Measurements from ENCODE around the gene CUL9.

Gene CUL9

GRCh38 chr6:43172104-43173007 lies 9.6 kb upstream of the CUL9 start:
- peak in 2 of 3 donors; percentile 12 to 16 for DNase-seq (ENCODE audit: low read depth in 3 of 3, low spot score in 1 of 3)

DNA sequence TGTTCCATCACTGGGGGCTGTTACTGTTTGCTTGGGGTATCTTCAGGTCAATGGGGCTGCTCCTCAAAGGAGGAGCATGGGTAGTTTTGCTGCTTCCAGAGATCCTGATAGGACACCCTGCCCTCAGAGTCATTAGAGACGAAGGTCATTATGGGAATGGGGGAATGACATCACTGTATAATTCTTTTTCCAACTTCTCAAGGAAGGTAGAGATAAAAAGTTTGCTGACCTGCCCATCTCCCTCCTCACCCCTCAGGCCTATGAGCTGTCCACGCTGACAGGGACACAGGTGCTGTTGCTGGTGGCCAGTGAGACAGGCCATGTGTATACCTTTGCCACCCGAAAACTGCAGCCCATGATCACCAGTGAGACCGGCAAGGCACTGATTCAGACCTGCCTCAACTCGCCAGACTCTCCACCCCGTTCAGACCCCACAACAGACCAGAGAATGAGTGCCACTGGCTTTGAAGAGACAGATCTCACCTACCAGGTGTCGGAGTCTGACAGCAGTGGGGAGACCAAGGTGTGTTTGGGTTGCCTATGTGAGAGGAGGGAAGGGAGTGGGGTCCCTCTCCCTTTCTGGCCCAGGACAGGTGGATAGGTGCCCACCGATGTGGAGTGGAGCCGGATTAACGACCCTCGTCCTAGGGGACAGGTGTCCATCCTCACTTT lies 8.3 kb upstream of the CUL9 start:
- no peak for DNase-seq (ENCODE audit: low read depth in 3 of 3, low spot score in 1 of 3)

GRCh38 chr6:43174263-43175112 lies 7.5 kb upstream of the CUL9 start:
- DNase-seq (ENCODE audit: low read depth in 3 of 3, low spot score in 1 of 3): peak; percentile 71 to 87 (median 83)

DNA sequence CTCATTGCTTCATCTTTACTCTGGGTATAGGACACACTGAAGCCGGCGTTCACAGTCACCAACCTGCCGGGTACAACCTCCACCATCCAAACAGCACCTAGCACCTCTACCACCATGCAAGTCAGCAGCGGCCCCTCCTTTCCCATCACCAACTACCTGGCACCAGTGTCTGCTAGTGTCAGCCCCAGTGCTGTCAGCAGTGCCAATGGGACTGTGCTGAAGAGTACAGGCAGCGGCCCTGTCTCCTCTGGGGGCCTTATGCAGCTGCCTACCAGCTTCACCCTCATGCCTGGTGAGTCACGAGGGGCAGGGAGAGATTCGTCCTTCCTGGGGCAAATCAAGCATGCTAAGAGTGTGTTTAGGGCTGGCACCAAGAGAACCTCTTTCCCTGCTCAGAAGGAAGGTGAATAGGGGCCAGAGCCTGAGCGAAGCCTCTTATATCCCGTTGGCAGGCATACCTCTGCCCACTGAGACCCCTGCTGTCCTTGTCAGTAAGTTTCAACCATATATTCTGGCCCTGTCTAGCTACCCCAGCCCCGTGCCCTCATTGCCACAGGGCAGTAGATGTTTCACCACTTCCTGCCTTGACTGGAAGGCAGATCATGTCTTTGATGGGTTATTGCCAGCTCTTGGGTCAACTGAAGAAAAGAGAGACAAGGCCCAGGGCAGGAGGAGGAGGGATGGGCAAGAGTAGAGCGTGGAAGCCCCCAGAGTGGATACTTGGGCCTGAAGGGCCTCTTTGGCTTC lies 6.1 kb upstream of the CUL9 start:
- no peak for DNase-seq (ENCODE audit: low read depth in 3 of 3, low spot score in 1 of 3)

GRCh38 chr6:43176423-43176786 lies 5.6 kb upstream of the CUL9 start:
- DNase-seq (ENCODE audit: low read depth in 3 of 3, low spot score in 1 of 3): no peak

DNA sequence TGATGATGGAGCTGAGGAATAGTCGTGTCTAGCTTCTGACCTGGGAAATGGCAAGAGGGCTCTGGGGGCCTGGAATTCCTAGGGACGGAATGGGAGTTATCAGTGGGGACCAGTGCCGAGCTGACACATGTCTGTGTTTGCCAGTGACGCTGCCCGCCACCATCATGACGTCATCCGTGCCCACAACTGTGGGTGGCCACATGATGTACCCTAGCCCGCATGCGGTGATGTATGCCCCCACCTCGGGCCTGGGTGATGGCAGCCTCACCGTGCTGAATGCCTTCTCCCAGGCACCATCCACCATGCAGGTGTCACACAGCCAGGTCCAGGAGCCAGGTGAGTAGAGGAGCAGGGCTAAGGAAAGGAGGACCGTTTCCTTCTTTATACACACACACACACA lies 3.8 kb upstream of the CUL9 start:
- no peak for DNase-seq (ENCODE audit: low read depth in 3 of 3, low spot score in 1 of 3)

GRCh38 chr6:43178951-43179830 lies 2.8 kb upstream of the CUL9 start:
- DNase-seq (ENCODE audit: low read depth in 3 of 3, low spot score in 1 of 3): no peak

DNA sequence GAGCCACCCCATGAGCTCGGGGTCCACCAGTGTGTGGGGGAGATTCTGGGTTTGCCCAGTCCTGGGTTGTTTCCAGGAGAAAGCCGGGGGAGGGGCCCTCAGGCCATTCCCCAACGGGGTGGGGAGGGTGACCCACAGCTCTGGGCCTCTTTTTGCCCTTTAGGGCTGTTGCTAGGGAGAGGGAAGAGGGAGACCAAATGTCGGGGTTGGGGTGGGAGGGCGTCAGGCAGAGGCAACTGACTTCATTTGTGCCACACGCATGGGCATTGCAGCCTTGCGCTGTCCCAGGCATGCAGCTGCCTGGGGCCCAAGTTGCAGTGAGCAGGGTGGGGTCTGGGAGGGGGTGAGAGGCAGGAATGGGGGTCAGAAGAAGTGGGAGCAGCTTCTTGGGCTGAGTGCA lies 1.9 kb upstream of the CUL9 start:
- DNase-seq (ENCODE audit: low read depth in 3 of 3, low spot score in 1 of 3): no peak

- no peak for DNase-seq (ENCODE audit: low read depth in 3 of 3, low spot score in 1 of 3)
Measured at GRCh38 chr6:43180985-43181384, 1.0 kb upstream of the CUL9 start.

DNA sequence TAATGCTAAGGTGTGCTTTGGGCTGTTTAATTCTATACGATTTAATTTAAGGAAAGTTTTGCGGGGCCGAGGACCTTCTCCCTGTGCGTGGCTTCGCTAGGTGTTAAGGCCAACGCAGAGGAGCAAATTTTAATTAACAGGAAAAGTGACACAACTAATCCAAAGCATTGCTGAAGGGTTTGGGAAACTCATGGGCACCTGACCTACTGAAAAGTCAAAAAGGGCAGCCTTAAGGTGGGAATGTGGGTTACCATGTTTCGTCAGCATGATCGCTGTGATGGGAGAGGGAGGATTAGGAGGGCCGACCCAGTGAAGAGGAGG lies 415 bp upstream of the CUL9 start:
- DNase-seq (ENCODE audit: low read depth in 3 of 3, low spot score in 1 of 3): no peak

DNA sequence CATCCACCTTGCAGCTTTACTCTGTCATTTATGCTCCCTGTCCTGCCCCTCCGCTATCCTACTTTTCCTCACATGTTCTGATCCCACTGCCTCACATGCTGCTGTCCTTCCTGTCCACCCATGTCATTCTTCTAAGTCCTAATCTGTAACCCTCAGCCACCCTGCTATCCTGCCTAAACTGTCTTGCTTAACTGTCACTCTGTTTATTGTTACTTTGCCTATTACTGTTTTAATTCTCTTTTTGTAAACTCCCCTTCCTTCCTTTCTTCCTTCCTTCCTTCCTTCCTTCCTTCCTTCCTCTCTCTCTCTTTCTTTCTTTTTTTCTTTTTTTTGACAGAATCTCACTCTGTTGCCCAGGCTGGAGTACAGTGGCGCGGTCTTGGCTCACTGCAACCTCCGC lies 1.4 kb downstream of the CUL9 start:
- no peak for DNase-seq (ENCODE audit: low read depth in 3 of 3, low spot score in 1 of 3)

- DNase-seq (ENCODE audit: low read depth in 3 of 3, low spot score in 1 of 3): no peak
Measured at GRCh38 chr6:43184268-43184985, 2.4 kb downstream of the CUL9 start.

DNA sequence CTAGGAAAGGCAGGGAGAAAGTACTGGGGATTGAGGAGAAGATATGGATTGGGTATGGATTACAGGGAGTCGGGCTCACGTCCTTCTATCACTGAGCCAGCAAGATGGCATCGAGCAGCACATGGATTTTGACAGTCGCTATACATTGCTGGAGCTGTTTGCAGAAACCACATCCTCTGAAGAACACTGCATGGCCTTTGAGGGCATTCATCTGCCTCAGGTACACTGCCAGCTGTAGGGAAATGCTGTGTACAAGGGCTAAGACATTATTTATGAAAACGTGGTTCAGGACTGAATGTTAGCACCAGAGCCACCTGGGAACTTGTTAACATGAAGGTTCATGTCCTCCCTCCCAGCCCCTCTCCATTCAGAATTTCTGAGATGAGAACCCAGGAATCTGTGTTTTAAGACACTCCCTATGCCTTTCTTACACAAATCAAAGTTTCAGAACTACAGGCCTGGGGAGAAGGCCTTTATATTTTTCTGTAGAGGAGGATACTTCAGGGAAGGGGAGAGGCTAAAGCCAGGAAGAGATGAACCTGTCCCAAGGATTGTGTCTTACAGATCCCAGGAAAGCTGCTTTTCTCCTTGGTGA lies 3.5 kb downstream of the CUL9 start:
- no peak for DNase-seq (ENCODE audit: low read depth in 3 of 3, low spot score in 1 of 3)

DNA sequence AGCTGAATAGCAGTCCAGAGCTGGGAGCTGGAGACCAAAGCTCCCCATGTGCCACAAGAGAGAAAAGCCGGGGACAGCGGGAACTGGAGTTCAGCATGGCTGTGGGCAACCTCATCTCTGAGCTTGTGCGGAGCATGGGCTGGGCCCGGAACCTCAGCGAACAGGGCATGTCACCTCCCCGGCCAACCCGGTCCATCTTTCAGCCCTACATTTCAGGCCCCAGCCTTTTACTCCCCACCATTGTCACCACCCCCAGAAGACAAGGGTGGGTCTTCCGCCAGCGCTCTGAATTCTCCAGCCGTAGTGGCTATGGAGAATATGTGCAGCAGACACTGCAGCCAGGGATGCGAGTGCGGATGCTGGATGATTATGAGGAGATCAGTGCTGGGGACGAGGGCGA lies 4.0 kb downstream of the CUL9 start:
- DNase-seq (ENCODE audit: low read depth in 3 of 3, low spot score in 1 of 3): no peak

DNA sequence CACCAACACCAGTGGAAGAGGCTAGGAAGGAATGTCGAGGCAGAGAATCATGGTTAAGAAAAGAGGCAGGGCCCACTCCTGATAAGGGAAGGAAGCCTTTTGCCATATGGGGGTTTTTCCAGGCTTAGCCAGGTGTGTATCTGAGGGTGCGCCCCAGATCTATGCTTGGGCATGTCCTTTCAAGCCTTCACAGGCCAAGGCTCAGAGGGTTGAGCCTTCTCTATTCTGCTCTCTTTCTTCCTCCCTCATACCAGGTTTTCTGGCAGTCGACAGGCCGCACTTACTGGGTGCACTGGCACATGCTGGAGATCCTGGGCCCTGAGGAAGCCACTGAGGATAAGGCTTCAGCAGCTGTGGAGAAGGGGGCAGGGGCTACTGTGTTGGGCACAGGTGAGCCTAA lies 4.7 kb downstream of the CUL9 start:
- DNase-seq (ENCODE audit: low read depth in 3 of 3, low spot score in 1 of 3): no peak

GRCh38 chr6:43187821-43188220 lies 5.8 kb downstream of the CUL9 start:
- DNase-seq (ENCODE audit: low read depth in 3 of 3, low spot score in 1 of 3): no peak

DNA sequence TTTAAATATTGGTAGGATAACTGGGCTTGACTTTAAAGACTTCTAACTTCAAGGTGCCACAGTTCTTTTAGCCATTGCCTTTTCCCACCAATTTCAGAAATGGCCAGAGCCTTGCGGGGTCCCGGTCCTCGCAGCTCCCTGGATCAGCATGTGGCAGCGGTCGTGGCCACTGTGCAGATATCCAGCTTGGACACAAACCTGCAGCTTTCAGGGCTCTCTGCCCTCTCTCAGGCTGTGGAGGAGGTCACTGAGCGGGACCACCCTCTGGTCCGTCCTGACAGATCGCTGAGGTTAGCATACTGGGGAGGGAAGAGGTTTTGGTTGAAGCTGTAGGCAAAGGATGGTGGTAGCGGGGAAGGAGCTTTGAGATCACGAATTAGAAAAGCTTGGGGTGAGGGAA lies 6.4 kb downstream of the CUL9 start:
- no peak for DNase-seq (ENCODE audit: low read depth in 3 of 3, low spot score in 1 of 3)

- no peak for DNase-seq (ENCODE audit: low read depth in 3 of 3, low spot score in 1 of 3)
Measured at GRCh38 chr6:43189776-43190304, 7.8 kb downstream of the CUL9 start.

GRCh38 chr6:43192911-43193310 lies 10.9 kb downstream of the CUL9 start:
- no peak for DNase-seq (ENCODE audit: low read depth in 3 of 3, low spot score in 1 of 3)

All from stimulated activated CD4-positive, alpha-beta T cell treated with anti-CD3 and anti-CD28 coated beads, TNF-alpha, amount 100 ng/mL, for 1 hour (primary cell).